Measurements from ENCODE around the gene SLC25A51.
A peak's percentile ranks its signal among the peaks of the same experiment; 100 is the strongest.

SLC25A51 gene

GRCh38 chr9:37937366-37937765, 33.4 kb upstream of the SLC25A51 start:
- Histone ChIP-seq H3K9ac (ENCODE audit: low read length in 5 of 5) (no peak overlapping the region), H3K4me1 (ENCODE audit: control insufficient read depth in 5 of 5, insufficient read depth in 5 of 5, low read length in 5 of 5) (peaks cover 7 to 38% (median 19%) of the 10 kb centered on the region in 5 donors), H3K27me3 (ENCODE audit: control insufficient read depth in 5 of 5, insufficient read depth in 4 of 5, low read length in 5 of 5) (no peaks in the 10 kb centered on the region), H3K36me3 (ENCODE audit: control insufficient read depth in 5 of 5, insufficient read depth in 5 of 5, low read length in 5 of 5) (peaks cover 0 to 6% (median 3%) of the 10 kb centered on the region in 5 donors), H3K27ac (ENCODE audit: low read depth, low read length) (no peak overlapping the region), H3K4me3 (ENCODE audit: low read depth in 1 of 5, low read length in 5 of 5) (no peak overlapping the region), H3K9me3 (ENCODE audit: control insufficient read depth in 5 of 5, low read length in 5 of 5) (no peaks in the 10 kb centered on the region)

- Histone ChIP-seq H3K27ac (ENCODE audit: low read depth, low read length) (no peak overlapping the region), H3K36me3 (ENCODE audit: control insufficient read depth in 5 of 5, insufficient read depth in 5 of 5, low read length in 5 of 5) (peaks cover 0 to 3% (median 0%) of the 10 kb centered on the region in 5 donors), H3K27me3 (ENCODE audit: control insufficient read depth in 5 of 5, insufficient read depth in 4 of 5, low read length in 5 of 5) (no peaks in the 10 kb centered on the region), H3K4me3 (ENCODE audit: low read depth in 1 of 5, low read length in 5 of 5) (no peak overlapping the region), H3K9me3 (ENCODE audit: control insufficient read depth in 5 of 5, low read length in 5 of 5) (no peaks in the 10 kb centered on the region), H3K4me1 (ENCODE audit: control insufficient read depth in 5 of 5, insufficient read depth in 5 of 5, low read length in 5 of 5) (peaks cover 7 to 38% (median 18%) of the 10 kb centered on the region in 5 donors), H3K9ac (ENCODE audit: low read length in 5 of 5) (no peak overlapping the region)
These were observed 33.0 kb upstream of the SLC25A51 start for GRCh38 chr9:37936965-37937364.

GRCh38 chr9:37936376-37936775, 32.4 kb upstream of the SLC25A51 start:
- H3K4me3 ChIP-seq (ENCODE audit: low read depth in 1 of 5, low read length in 5 of 5), result no peak overlapping the region
- no peak overlapping the region for H3K27ac ChIP-seq (ENCODE audit: low read depth, low read length)
- peaks cover 7 to 38% (median 18%) of the 10 kb centered on the region in 5 donors for H3K4me1 ChIP-seq (ENCODE audit: control insufficient read depth in 5 of 5, insufficient read depth in 5 of 5, low read length in 5 of 5)
- H3K27me3 ChIP-seq (ENCODE audit: control insufficient read depth in 5 of 5, insufficient read depth in 4 of 5, low read length in 5 of 5), result no peaks in the 10 kb centered on the region
- peaks cover 0 to 3% (median 0%) of the 10 kb centered on the region in 5 donors for H3K36me3 ChIP-seq (ENCODE audit: control insufficient read depth in 5 of 5, insufficient read depth in 5 of 5, low read length in 5 of 5)
- H3K9ac ChIP-seq (ENCODE audit: low read length in 5 of 5), result no peak overlapping the region
- no peaks in the 10 kb centered on the region for H3K9me3 ChIP-seq (ENCODE audit: control insufficient read depth in 5 of 5, low read length in 5 of 5)

DNA sequence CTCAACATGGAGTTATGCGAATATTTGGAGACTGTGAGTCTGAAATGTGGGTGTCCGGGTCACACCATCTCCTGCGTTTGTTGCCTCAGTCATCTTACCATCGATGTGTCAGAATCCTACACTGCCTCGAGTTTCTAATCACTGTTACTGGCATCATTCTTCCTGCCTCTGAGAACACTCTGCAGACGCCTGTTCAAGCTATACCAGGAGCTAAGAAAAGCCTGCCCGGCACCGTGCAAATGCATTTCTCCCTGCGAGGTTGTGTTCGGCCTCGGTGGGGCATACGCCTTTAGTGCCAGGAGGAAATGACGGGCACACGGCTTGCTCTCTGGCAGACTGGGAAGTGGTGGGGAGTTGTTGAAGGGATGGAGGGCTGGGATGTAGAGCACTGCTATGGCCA, 31.2 kb upstream of the SLC25A51 start:
- Histone ChIP-seq H3K36me3 (ENCODE audit: control insufficient read depth in 5 of 5, insufficient read depth in 5 of 5, low read length in 5 of 5) (peaks cover 0 to 3% (median 0%) of the 10 kb centered on the region in 5 donors), H3K9ac (ENCODE audit: low read length in 5 of 5) (no peak overlapping the region), H3K27me3 (ENCODE audit: control insufficient read depth in 5 of 5, insufficient read depth in 4 of 5, low read length in 5 of 5) (no peaks in the 10 kb centered on the region), H3K4me1 (ENCODE audit: control insufficient read depth in 5 of 5, insufficient read depth in 5 of 5, low read length in 5 of 5) (peaks cover 7 to 39% (median 18%) of the 10 kb centered on the region in 5 donors), H3K4me3 (ENCODE audit: low read depth in 1 of 5, low read length in 5 of 5) (no peak overlapping the region), H3K27ac (ENCODE audit: low read depth, low read length) (no peak overlapping the region), H3K9me3 (ENCODE audit: control insufficient read depth in 5 of 5, low read length in 5 of 5) (no peaks in the 10 kb centered on the region)

DNA sequence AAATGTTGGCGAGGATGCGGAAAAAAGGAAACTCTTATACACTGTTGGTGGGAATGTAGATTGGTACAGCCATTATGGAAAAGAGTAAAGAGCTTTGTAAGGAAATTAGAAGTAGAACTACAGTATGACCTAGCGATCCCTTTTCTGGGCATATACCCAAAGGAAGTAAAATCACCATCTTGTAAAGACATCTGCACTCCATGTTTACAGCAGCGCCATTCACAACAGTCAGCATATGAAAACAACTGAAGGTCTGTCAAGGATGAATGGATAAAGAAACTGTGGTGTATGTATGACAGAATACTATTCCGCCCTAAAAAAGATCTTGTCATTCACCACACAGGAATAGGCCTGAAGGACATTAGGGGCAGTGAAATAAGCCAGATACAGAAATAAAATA, 27.7 kb upstream of the SLC25A51 start:
- Histone ChIP-seq H3K27ac (ENCODE audit: low read depth, low read length) (no peak overlapping the region), H3K36me3 (ENCODE audit: control insufficient read depth in 5 of 5, insufficient read depth in 5 of 5, low read length in 5 of 5) (no peaks in the 10 kb centered on the region), H3K27me3 (ENCODE audit: control insufficient read depth in 5 of 5, insufficient read depth in 4 of 5, low read length in 5 of 5) (no peaks in the 10 kb centered on the region), H3K9ac (ENCODE audit: low read length in 5 of 5) (no peak overlapping the region), H3K4me3 (ENCODE audit: low read depth in 1 of 5, low read length in 5 of 5) (no peak overlapping the region), H3K4me1 (ENCODE audit: control insufficient read depth in 5 of 5, insufficient read depth in 5 of 5, low read length in 5 of 5) (peaks cover 6 to 46% (median 27%) of the 10 kb centered on the region in 5 donors), H3K9me3 (ENCODE audit: control insufficient read depth in 5 of 5, low read length in 5 of 5) (no peaks in the 10 kb centered on the region)

- peaks cover 6 to 43% (median 26%) of the 10 kb centered on the region in 5 donors for H3K4me1 ChIP-seq (ENCODE audit: control insufficient read depth in 5 of 5, insufficient read depth in 5 of 5, low read length in 5 of 5)
- no peaks in the 10 kb centered on the region for H3K27me3 ChIP-seq (ENCODE audit: control insufficient read depth in 5 of 5, insufficient read depth in 4 of 5, low read length in 5 of 5)
- no peak overlapping the region for H3K27ac ChIP-seq (ENCODE audit: low read depth, low read length)
- no peak overlapping the region for H3K9ac ChIP-seq (ENCODE audit: low read length in 5 of 5)
- no peak overlapping the region for H3K4me3 ChIP-seq (ENCODE audit: low read depth in 1 of 5, low read length in 5 of 5)
- no peaks in the 10 kb centered on the region for H3K36me3 ChIP-seq (ENCODE audit: control insufficient read depth in 5 of 5, insufficient read depth in 5 of 5, low read length in 5 of 5)
- no peaks in the 10 kb centered on the region for H3K9me3 ChIP-seq (ENCODE audit: control insufficient read depth in 5 of 5, low read length in 5 of 5)
These were observed 25.5 kb upstream of the SLC25A51 start for GRCh38 chr9:37929441-37929895.

DNA sequence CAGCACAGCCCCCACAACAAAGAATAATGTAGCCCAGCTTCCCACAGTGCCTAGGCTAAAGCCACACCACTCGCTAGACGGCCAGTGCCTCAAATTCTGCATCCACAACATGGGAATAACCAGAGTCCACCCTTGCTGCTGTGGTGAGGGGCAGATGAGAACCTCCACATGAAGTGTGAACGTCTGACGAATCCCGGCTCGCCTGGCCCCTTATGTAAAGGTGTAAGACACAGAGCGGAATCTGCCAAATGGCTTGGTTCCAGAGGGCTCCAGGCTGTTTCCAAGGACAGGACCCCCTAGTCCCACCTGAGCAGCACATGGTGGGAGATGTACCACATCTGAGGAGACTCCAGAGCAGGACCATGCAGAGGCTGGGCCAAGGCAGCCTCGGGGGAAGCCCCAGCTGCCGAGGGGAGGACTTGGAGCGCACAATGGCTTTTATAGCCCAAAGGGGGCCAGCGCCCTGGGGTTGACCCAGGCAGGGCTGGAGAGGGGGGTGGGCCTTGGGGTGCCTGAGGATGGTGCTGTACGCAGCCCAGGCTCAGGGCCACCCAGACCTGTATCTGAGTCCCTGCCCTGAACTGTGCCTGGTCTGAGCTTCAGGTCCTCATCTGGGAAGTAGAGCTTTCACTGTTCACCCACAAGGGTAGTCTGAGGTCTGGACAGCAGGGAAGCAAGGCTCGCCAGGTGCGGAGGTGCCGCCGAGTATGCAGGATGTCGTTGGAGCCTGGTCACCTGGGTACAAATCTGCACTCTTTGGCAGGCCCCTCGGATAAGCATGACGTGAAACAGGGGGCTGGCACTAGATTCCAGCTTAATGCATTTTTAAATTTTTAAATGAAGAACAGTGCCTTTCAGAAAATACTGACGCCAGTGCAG, 24.9 kb upstream of the SLC25A51 start:
- Histone ChIP-seq H3K27me3 (ENCODE audit: control insufficient read depth in 5 of 5, insufficient read depth in 4 of 5, low read length in 5 of 5) (no peaks in the 10 kb centered on the region), H3K4me3 (ENCODE audit: low read depth in 1 of 5, low read length in 5 of 5) (peak overlapping the region in 1 of 5 donors; percentile 12), H3K9ac (ENCODE audit: low read length in 5 of 5) (no peak overlapping the region), H3K36me3 (ENCODE audit: control insufficient read depth in 5 of 5, insufficient read depth in 5 of 5, low read length in 5 of 5) (no peaks in the 10 kb centered on the region), H3K4me1 (ENCODE audit: control insufficient read depth in 5 of 5, insufficient read depth in 5 of 5, low read length in 5 of 5) (peaks cover 6 to 43% (median 26%) of the 10 kb centered on the region in 5 donors), H3K27ac (ENCODE audit: low read depth, low read length) (no peak overlapping the region), H3K9me3 (ENCODE audit: control insufficient read depth in 5 of 5, low read length in 5 of 5) (no peaks in the 10 kb centered on the region)

DNA sequence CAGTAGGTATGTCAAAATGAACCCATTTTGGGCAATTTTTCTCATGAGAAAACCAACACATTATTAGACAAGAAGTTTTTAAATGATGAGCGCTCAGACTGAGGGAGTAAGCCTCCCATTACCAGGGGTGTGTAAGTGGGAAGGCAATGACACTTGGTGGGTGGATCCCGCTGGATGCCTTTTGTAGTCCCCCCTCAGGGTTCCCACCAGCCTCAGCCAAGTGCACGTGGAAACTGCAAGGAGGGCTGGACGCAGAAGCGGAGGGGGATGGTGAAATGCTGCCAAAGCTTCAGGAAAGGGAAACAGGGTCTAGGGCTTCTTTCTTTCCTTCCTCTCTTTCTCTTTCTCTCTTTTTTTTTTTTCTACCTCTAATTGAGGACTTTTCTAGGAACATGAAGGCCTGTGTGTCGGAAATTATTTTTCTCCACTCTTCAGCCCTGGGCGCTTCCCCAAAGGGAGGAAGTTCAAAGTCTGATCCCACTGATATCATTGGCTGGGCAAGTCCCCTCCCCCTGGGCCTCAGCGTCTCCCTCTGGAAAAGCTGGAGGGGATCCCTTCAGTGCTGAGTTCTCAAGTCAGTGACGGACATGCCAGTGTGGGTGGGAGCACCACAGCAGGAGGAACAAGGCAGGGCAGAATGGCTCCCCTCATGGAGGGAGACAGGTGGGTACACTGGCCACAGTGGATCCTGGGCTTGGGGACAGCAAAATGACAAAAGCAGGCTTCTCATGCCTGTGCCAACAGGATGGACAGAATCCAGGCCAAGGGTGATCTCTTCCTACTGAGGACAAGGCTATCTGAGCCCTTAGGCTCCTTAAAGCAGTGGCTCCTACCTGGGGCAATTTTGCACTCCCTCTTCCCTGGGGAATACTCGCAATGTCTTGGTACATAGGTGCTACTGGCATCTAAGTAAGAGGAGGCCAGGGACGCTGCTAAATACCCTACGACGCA, 23.9 kb upstream of the SLC25A51 start:
- Histone ChIP-seq H3K9me3 (ENCODE audit: control insufficient read depth in 5 of 5, low read length in 5 of 5) (no peaks in the 10 kb centered on the region), H3K27ac (ENCODE audit: low read depth, low read length) (no peak overlapping the region), H3K27me3 (ENCODE audit: control insufficient read depth in 5 of 5, insufficient read depth in 4 of 5, low read length in 5 of 5) (no peaks in the 10 kb centered on the region), H3K36me3 (ENCODE audit: control insufficient read depth in 5 of 5, insufficient read depth in 5 of 5, low read length in 5 of 5) (no peaks in the 10 kb centered on the region), H3K4me1 (ENCODE audit: control insufficient read depth in 5 of 5, insufficient read depth in 5 of 5, low read length in 5 of 5) (peaks cover 6 to 38% (median 26%) of the 10 kb centered on the region in 5 donors), H3K9ac (ENCODE audit: low read length in 5 of 5) (no peak overlapping the region), H3K4me3 (ENCODE audit: low read depth in 1 of 5, low read length in 5 of 5) (peak overlapping the region in 1 of 5 donors; percentile 12)

- no peak overlapping the region for H3K4me3 ChIP-seq (ENCODE audit: low read depth in 1 of 5, low read length in 5 of 5)
- H3K27ac ChIP-seq (ENCODE audit: low read depth, low read length), result no peak overlapping the region
- no peak overlapping the region for H3K9ac ChIP-seq (ENCODE audit: low read length in 5 of 5)
- H3K27me3 ChIP-seq (ENCODE audit: control insufficient read depth in 5 of 5, insufficient read depth in 4 of 5, low read length in 5 of 5), result no peaks in the 10 kb centered on the region
- H3K4me1 ChIP-seq (ENCODE audit: control insufficient read depth in 5 of 5, insufficient read depth in 5 of 5, low read length in 5 of 5), result peaks cover 6 to 39% (median 26%) of the 10 kb centered on the region in 5 donors
- no peaks in the 10 kb centered on the region for H3K9me3 ChIP-seq (ENCODE audit: control insufficient read depth in 5 of 5, low read length in 5 of 5)
- H3K36me3 ChIP-seq (ENCODE audit: control insufficient read depth in 5 of 5, insufficient read depth in 5 of 5, low read length in 5 of 5), result peaks cover 0 to under 1% (median 0%) of the 10 kb centered on the region in 5 donors
These were observed 23.2 kb upstream of the SLC25A51 start for GRCh38 chr9:37927132-37927531.
